ENCODE measurements around the gene CRYBA2. TPM values are rescaled to one million over a fixed set of nuclear protein-coding genes. Genes with fewer than 3 reads are reported as not detected.
A peak's percentile ranks its signal among the peaks of the same experiment; 100 is the strongest.

CRYBA2 gene
- total and polyA plus RNA-seq, 9 of the 15 experiments (the other 6 are each of a cell fraction or from before 2014, with no cell fraction given) = 0.11 to 1.8 (median 0.62) TPM; not detected in 5

DNA sequence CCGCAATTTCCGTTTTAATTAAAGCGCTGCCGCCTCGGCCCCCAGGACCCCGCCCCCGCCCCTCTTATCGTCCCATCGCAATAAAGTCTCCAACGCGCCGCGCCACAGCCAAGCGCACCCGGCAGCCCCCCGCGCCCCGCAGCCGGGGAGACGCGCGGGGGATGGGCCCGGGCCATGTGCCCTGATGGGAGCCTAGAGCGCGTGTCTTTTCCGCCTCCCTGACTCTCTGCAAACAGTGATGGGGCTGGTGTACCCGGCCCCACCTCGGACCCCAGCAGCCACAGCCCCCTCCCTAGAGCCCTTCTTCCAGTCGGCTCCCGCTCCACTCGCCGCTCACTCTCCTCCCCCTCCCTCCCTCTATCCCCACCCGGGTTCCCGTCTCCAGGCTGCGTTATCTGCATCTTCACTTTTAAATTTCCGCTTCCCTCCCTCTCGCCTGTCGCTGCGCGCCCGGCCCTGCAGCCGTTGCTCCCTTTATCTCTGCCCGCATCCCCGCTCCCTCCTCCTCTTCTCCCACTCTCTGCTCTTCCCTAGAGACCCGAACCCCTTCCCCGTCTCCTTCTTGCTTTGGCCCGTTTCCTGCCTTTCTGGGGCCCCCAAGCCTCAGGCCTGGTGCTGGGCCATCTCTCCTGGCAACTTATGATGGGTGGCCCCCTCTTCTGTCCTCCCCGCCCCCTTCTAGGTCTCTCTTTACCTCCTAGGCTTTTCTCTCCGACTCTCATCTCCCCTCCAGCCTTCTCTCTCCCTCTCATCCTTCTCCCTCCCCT, 7.7 kb downstream of the CRYBA2 start:
- Histone ChIP-seq H2AFZ (ENCODE audit: low read depth, low read length) (no peak overlapping the region), H3K9me3 (replicated peaks; ENCODE audit: control insufficient read depth, insufficient read depth, low read depth, low read length) (no peaks in the 10 kb centered on the region), H3K4me3 (no peak overlapping the region), H3K27ac (ENCODE audit: extremely low read depth, low read depth, low read length) (no peak overlapping the region), H3K27me3 (ENCODE audit: control insufficient read depth in 2 of 2, insufficient read depth in 2 of 2, low read length in 2 of 2) (peaks cover 0 to 26% of the 10 kb centered on the region in 2 experiments; a peak in 2 of 5 replicates), H3K4me1 (replicated peaks in 1 of 2; ENCODE audit: control insufficient read depth in 2 of 2, insufficient read depth in 2 of 2, low read length in 2 of 2) (peaks cover 3 to 19% of the 10 kb centered on the region in 2 experiments; a peak in 2 of 5 replicates), H3K79me2 (ENCODE audit: control insufficient read depth, insufficient read depth, low read length) (no peaks in the 10 kb centered on the region), H3K9me1 (ENCODE audit: control insufficient read depth, insufficient read depth, low read length) (no peaks in the 10 kb centered on the region), H3K9ac (ENCODE audit: insufficient read depth in 1 of 2, low read depth in 2 of 2, low read length in 2 of 2) (no peak overlapping the region), H3K36me3 (ENCODE audit: control insufficient read depth, insufficient read depth, low read length) (no peaks in the 10 kb centered on the region), H3K4me2 (ENCODE audit: insufficient read depth, low read length) (no peak overlapping the region), H4K20me1 (replicated peaks; ENCODE audit: control insufficient read depth, insufficient read depth, low read length) (no peaks in the 10 kb centered on the region)
- ATAC-seq (peak; percentile 59), FAIRE-seq (no peak), DNase-seq (ENCODE audit: extremely low read depth in 1 of 4, low spot score in 3 of 4) (peak; percentile 42 to 61 (median 57))
- in situ Hi-C loops (cut with MboI) (no loop called here), intact Hi-C loops (cut with micrococcal nuclease) (no loop called here)
- 2% methylated on average over 7 of the region's 49 CpGs for WGBS (ENCODE audit: insufficient coverage, low coverage, missing lambda C conversion rate)
- ChIA-PET CTCF (ENCODE audit: low intra/inter-chr PET ratio) (no interaction called here), POLR2A (no interaction called here)
- BruUV-seq (replicated peaks) = no TSS peak
- TF ChIP-seq ETV5 (CRISPR knock-in tag; IDR thresholded peaks at IDR 0.05; ENCODE audit: low read depth) (no peak), RCOR1 (IDR thresholded peaks at IDR 0.05; ENCODE audit: borderline replicate concordance in 1 of 2, low read depth in 2 of 2, low read length in 2 of 2) (peak in 1 of 2 experiments; percentile 51; a peak in 1 of 4 replicates), ZNF431 (CRISPR knock-in tag; IDR thresholded peaks at IDR 0.05) (0 out of 2 replicates have a peak, but pooled peaks have one; percentile 28), CTBP1 (IDR thresholded peaks at IDR 0.05; ENCODE audit: borderline replicate concordance) (peak; percentile 48; the same call in 1 of the 2 replicates), ZNF444 (CRISPR knock-in tag; IDR thresholded peaks at IDR 0.05) (peak; percentile 88), HLTF (IDR thresholded peaks at IDR 0.05) (no peak), ATF1 (CRISPR knock-in tag; IDR thresholded peaks at IDR 0.05) (no peak), ATF1 (tag; IDR thresholded peaks at IDR 0.05) (peak; percentile 30; the same call in 1 of the 2 replicates), HOXB6 (CRISPR knock-in tag; IDR thresholded peaks at IDR 0.05; ENCODE audit: borderline replicate concordance) (no peak), ZNF263 (CRISPR knock-in tag; IDR thresholded peaks at IDR 0.05; ENCODE audit: borderline replicate concordance) (peak; percentile 85), POLR2G (IDR thresholded peaks at IDR 0.05; ENCODE audit: low read depth, low read length) (peak; percentile 35; the same call in 1 of the 2 replicates), GABPA (tag; conservative IDR thresholded peaks at IDR 0.05; ENCODE audit: low read depth) (peak; percentile 51; the same call in 1 of the 2 replicates), CXXC5 (CRISPR knock-in tag; IDR thresholded peaks at IDR 0.05) (peak; percentile 28; the same call in 1 of the 2 replicates), MAZ (CRISPR knock-in tag; conservative IDR thresholded peaks at IDR 0.05 in 1 of 2, IDR thresholded peaks at IDR 0.05 in 1 of 2) (peak in 1 of 2 experiments; percentile 47; a peak in 1 of 4 replicates), ADNP (tag; IDR thresholded peaks at IDR 0.05) (no peak), FOXM1 (IDR thresholded peaks at IDR 0.05; ENCODE audit: low read depth) (peak; percentile 32; the same call in 1 of the 2 replicates), FOXM1 (CRISPR knock-in tag; IDR thresholded peaks at IDR 0.05; ENCODE audit: low read depth) (no peak), ZNF165 (CRISPR knock-in tag; IDR thresholded peaks at IDR 0.05; ENCODE audit: borderline replicate concordance) (peak; percentile 47; the same call in 1 of the 2 replicates), DNMT1 (IDR thresholded peaks at IDR 0.05) (no peak), KDM1A (IDR thresholded peaks at IDR 0.05) (peak in 1 of 2 experiments; percentile 42; a peak in 2 of 4 replicates)
- TF ChIP-seq, protein P1, sequence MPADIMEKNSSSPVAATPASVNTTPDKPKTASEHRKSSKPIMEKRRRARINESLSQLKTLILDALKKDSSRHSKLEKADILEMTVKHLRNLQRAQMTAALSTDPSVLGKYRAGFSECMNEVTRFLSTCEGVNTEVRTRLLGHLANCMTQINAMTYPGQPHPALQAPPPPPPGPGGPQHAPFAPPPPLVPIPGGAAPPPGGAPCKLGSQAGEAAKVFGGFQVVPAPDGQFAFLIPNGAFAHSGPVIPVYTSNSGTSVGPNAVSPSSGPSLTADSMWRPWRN (IDR thresholded peaks at IDR 0.05; ENCODE audit: low read depth) = 0 out of 2 replicates have a peak, but pooled peaks have one; percentile 26
- TF ChIP-seq, protein P2, sequence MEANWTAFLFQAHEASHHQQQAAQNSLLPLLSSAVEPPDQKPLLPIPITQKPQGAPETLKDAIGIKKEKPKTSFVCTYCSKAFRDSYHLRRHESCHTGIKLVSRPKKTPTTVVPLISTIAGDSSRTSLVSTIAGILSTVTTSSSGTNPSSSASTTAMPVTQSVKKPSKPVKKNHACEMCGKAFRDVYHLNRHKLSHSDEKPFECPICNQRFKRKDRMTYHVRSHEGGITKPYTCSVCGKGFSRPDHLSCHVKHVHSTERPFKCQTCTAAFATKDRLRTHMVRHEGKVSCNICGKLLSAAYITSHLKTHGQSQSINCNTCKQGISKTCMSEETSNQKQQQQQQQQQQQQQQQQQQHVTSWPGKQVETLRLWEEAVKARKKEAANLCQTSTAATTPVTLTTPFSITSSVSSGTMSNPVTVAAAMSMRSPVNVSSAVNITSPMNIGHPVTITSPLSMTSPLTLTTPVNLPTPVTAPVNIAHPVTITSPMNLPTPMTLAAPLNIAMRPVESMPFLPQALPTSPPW (CRISPR knock-in tag; IDR thresholded peaks at IDR 0.05) = peak; percentile 77

Data from K562 (cell line).